Thyroid gland (tissue), 4 donors: ENCODE measurements around the gene EFNA2.

Experiments
- POLR2A ChIP-seq, 2 donors: fragments of 450-650 bp; IDR thresholded peaks; one replicate each; pipeline ENCODE4 v1.6.1; 2017; ENCODE audit warnings: antibody characterized with exemption in 2 of 2, mild to moderate bottlenecking in 2 of 2, moderate library complexity in 1 of 2
- TF ChIP-seq, protein P1 (sequence below), 6 experiments: fragments of 200-600 bp in 3 of 6; fragments of 450-650 bp in 3 of 6; sonication (generic) in 3 of 6; IDR thresholded peaks; one replicate each; pipeline ENCODE4 v1.5.1; 2016 to 2019; ENCODE audit warnings: antibody characterized with exemption in 6 of 6, mild to moderate bottlenecking in 2 of 6, inconsistent platforms in 1 of 6, moderate library complexity in 1 of 6

DNA sequence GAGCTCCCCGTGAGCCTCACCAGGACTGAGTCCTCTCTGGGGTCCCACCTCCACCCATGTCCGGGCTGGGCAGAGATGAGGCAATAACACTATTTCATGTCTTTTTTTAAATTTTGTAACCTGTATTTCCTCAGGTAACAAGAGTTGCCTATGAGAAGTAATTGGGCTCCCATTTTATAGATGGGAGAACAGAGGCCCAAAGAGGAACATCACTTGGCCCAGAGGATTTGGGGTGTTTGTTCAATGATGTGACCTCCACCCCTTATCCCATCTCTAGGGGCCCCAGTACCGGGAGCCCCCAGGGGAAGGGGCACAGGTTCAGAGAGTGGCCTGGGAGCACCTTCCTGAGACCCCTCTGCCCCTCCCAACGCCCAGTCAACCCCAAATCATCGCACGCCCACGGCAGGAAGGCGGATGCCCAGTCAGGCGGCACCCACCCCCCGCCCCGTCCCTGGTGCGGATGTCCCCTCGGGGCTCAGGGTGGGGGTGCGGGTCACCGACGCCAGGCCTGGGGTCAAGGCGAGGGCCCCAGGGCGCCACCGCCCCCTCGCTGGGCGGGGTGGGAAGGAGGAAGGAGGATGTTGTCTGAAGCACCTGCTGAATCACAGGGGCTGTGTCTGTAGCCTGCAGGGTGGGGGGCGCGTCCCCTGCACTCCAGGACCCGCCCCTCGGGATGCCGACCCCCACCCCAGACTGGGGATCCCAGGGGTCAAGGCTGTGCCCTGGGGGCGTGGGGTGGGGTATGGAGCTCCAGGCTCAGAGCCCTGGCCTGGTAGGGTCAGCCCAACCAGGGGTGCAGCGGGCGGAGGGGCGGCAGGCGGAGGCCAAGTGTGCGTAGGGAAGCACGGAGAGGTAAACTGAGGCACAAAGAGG lies 25.6 kb upstream of the EFNA2 start:
- TF ChIP-seq, protein P1, sequence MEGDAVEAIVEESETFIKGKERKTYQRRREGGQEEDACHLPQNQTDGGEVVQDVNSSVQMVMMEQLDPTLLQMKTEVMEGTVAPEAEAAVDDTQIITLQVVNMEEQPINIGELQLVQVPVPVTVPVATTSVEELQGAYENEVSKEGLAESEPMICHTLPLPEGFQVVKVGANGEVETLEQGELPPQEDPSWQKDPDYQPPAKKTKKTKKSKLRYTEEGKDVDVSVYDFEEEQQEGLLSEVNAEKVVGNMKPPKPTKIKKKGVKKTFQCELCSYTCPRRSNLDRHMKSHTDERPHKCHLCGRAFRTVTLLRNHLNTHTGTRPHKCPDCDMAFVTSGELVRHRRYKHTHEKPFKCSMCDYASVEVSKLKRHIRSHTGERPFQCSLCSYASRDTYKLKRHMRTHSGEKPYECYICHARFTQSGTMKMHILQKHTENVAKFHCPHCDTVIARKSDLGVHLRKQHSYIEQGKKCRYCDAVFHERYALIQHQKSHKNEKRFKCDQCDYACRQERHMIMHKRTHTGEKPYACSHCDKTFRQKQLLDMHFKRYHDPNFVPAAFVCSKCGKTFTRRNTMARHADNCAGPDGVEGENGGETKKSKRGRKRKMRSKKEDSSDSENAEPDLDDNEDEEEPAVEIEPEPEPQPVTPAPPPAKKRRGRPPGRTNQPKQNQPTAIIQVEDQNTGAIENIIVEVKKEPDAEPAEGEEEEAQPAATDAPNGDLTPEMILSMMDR (IDR thresholded peaks at IDR 0.05) = no peak
- TF ChIP-seq POLR2A (IDR thresholded peaks at IDR 0.05) = no peak
